ENCODE measurements around the gene SPSB2.
A peak's percentile ranks its signal among the peaks of the same experiment; 100 is the strongest.
"Not testable (repeated sequence)": the region's sequence is repeated elsewhere in the genome, so short reads cannot be mapped to it uniquely, and the experiment has no call there.

Gene SPSB2

GRCh38 chr12:6909421-6910145, 36.5 kb upstream of the SPSB2 start:
- peaks cover 11% of the 10 kb centered on the region for H3K4me1 Mint-ChIP-seq
- H3K4me3 Mint-ChIP-seq = no peak overlapping the region
- no peaks in the 10 kb centered on the region for H3K27me3 Mint-ChIP-seq
- DNase-seq (ENCODE audit: low spot score in 2 of 2) = no peak
- H3K9me3 Mint-ChIP-seq = no peaks in the 10 kb centered on the region
- no peak for ATAC-seq (ENCODE audit: low read depth)
- peaks cover 1% of the 10 kb centered on the region for H3K36me3 Mint-ChIP-seq
- no peak overlapping the region for H3K27ac Mint-ChIP-seq

- H3K4me3 Mint-ChIP-seq; H3K27ac Mint-ChIP-seq; DNase-seq (ENCODE audit: low spot score in 2 of 2); H3K36me3 Mint-ChIP-seq; H3K27me3 Mint-ChIP-seq; H3K9me3 Mint-ChIP-seq; ATAC-seq (ENCODE audit: low read depth): not testable (repeated sequence)
- peaks cover 11% of the 10 kb centered on the region for H3K4me1 Mint-ChIP-seq
Measured at GRCh38 chr12:6908141-6908540, 35.0 kb upstream of the SPSB2 start.

DNA sequence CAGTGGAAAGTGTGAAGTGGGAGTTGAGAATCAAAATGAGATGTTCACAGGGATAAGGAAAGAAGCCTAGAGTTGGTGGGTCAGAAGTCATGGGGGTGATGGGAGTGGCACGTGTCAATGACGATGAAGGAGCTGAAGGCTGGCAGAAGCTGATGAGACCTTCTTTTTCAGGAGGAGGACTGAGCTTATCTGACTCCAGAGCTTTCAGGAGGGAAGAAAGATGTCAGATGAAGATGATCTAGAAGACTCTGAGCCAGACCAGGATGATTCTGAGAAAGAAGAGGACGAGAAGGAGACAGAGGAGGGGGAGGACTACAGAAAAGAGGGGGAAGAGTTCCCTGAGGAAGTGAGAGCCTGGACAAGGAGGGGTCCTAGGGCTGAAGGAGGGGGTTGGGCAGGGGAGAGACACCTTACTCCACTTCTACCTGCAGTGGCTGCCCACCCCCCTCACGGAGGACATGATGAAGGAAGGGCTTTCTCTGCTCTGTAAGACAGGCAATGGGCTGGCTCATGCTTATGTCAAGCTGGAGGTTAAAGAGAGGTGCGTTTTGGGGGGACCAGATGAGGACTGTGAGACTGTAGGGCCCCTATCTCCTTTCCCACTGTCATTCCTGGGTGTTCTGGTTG, 32.4 kb upstream of the SPSB2 start:
- DNase-seq (ENCODE audit: low spot score in 2 of 2) (no peak), ATAC-seq (ENCODE audit: low read depth) (no peak)
- H3K9me3 Mint-ChIP-seq = no peaks in the 10 kb centered on the region
- no peaks in the 10 kb centered on the region for H3K27me3 Mint-ChIP-seq
- H3K4me1 Mint-ChIP-seq = peaks cover 5% of the 10 kb centered on the region
- peaks cover 1% of the 10 kb centered on the region for H3K36me3 Mint-ChIP-seq
- H3K27ac Mint-ChIP-seq = no peak overlapping the region
- no peak overlapping the region for H3K4me3 Mint-ChIP-seq

- H3K27ac Mint-ChIP-seq = no peak within 1 kb of the TSS
- peaks cover 1% of the 10 kb centered on the region for H3K36me3 Mint-ChIP-seq
Measured at GRCh38 chr12:6904280-6905276, 31.5 kb upstream of the SPSB2 start, which contains the start of gene LRRC23. TSS of gene LRRC23 (plus strand) at chr12:6904822. CDS start at chr12:6905634, 812 bp downstream.

DNA sequence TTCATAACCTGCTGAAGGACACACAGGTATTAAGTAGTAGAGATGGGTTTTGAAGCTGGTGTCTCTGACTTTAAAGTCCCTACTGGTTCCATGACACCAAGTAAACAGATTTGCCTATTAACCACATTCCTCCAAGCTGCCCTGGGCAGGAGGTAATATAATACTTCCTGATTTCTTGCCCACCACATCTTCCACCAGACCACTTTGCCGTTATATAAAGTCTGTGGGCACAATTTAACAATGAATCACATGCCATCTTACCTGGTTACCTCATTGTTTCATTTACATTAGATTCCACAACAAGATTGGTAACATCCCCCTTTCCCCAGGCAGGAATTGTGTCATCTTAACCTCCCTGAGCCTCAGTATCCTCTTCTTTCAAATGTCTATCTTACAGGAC, 30.6 kb upstream of the SPSB2 start:
- H3K9me3 Mint-ChIP-seq = no peaks in the 10 kb centered on the region
- ATAC-seq (ENCODE audit: low read depth) = no peak
- no peaks in the 10 kb centered on the region for H3K27me3 Mint-ChIP-seq
- H3K27ac Mint-ChIP-seq = no peak overlapping the region
- no peak for DNase-seq (ENCODE audit: low spot score in 2 of 2)
- no peak overlapping the region for H3K4me3 Mint-ChIP-seq
- peaks cover 9% of the 10 kb centered on the region for H3K4me1 Mint-ChIP-seq
- peaks cover 1% of the 10 kb centered on the region for H3K36me3 Mint-ChIP-seq

More at GRCh38 chr12:6904280-6905276, 31.5 kb upstream of the SPSB2 start, which contains the start of gene LRRC23:
- ATAC-seq (ENCODE audit: low read depth) (peak; percentile 95), DNase-seq (ENCODE audit: low spot score in 2 of 2) (peak; percentile 89 to 96)
- Mint-ChIP-seq H3K4me1 (peaks cover 6% of the 10 kb centered on the region), H3K4me3 (no peak within 1 kb of the TSS), H3K27me3 (no peaks in the 10 kb centered on the region), H3K9me3 (no peaks in the 10 kb centered on the region)

- Mint-ChIP-seq H3K27me3 (no peaks in the 10 kb centered on the region), H3K27ac (no peak overlapping the region), H3K4me1 (peaks cover 9% of the 10 kb centered on the region), H3K4me3 (no peak overlapping the region), H3K9me3 (no peaks in the 10 kb centered on the region), H3K36me3 (peaks cover 1% of the 10 kb centered on the region)
- no peak for DNase-seq (ENCODE audit: low spot score in 2 of 2)
- ATAC-seq (ENCODE audit: low read depth) = no peak
Measured at GRCh38 chr12:6902448-6902847, 29.3 kb upstream of the SPSB2 start.

GRCh38 chr12:6899837-6900519, 26.9 kb upstream of the SPSB2 start:
- H3K4me1 Mint-ChIP-seq = peaks cover 9% of the 10 kb centered on the region
- DNase-seq (ENCODE audit: low spot score in 2 of 2) (no peak), ATAC-seq (ENCODE audit: low read depth) (no peak)
- no peak overlapping the region for H3K27ac Mint-ChIP-seq
- H3K4me3 Mint-ChIP-seq = no peak overlapping the region
- no peaks in the 10 kb centered on the region for H3K27me3 Mint-ChIP-seq
- no peaks in the 10 kb centered on the region for H3K9me3 Mint-ChIP-seq
- H3K36me3 Mint-ChIP-seq = no peaks in the 10 kb centered on the region

DNA sequence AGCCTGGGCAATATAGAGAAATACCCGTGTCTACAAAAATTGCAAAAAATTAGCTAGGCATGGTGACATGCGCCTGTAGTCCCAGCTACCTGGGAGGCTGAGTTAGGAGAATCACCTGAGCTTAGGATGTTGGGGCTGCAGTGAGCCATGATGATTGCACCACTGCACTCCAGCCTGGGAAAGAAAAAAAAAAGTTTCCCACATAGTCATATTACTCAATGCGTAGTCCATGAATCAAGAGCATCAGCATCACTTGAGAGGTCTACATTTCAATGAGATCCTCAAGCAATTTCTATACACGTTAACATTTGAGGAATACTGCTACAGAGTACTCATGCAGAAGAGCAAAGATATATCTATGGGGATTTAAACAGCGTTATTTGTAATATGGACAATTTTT, 26.3 kb upstream of the SPSB2 start:
- no peak overlapping the region for H3K27ac Mint-ChIP-seq
- ATAC-seq (ENCODE audit: low read depth) (no peak), DNase-seq (ENCODE audit: low spot score in 2 of 2) (no peak)
- no peaks in the 10 kb centered on the region for H3K27me3 Mint-ChIP-seq
- no peaks in the 10 kb centered on the region for H3K9me3 Mint-ChIP-seq
- H3K4me1 Mint-ChIP-seq = peaks cover 9% of the 10 kb centered on the region
- no peak overlapping the region for H3K4me3 Mint-ChIP-seq
- H3K36me3 Mint-ChIP-seq = no peaks in the 10 kb centered on the region

DNA sequence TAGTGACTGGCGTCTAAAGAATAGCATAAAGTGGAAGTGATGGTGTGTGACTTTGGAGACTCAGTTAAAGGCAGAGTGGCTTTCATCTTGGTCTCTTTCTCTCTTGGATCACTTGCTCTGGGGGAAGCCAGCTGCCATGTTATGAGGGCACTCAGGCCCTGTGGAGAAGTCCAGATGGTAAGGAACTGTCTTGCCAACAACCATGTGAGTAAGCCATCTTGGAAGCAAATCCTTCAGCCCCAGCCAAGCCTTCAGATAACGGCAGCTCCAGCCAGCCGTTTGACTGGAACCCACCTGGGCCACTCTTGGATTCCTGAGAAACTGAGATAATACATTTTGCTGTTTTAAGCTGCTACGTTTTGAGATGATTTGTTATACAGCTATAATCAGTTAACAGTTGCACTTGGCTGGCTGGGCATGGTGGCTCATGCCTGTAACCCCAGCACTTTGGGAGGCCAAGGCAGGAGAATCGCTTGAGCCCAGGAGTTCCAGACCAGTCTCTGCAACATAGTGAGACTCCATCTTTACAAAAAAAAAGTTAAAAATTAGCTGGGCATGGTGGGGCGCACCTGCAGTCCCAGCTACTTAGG, 23.8 kb upstream of the SPSB2 start:
- no peaks in the 10 kb centered on the region for H3K36me3 Mint-ChIP-seq
- H3K4me3 Mint-ChIP-seq = no peak overlapping the region
- no peaks in the 10 kb centered on the region for H3K27me3 Mint-ChIP-seq
- no peak for ATAC-seq (ENCODE audit: low read depth)
- no peak for DNase-seq (ENCODE audit: low spot score in 2 of 2)
- H3K9me3 Mint-ChIP-seq = no peaks in the 10 kb centered on the region
- peaks cover 4% of the 10 kb centered on the region for H3K4me1 Mint-ChIP-seq
- H3K27ac Mint-ChIP-seq = no peak overlapping the region

GRCh38 chr12:6894321-6894720, 21.2 kb upstream of the SPSB2 start:
- ATAC-seq (ENCODE audit: low read depth) (no peak), DNase-seq (ENCODE audit: low spot score in 2 of 2) (no peak)
- no peaks in the 10 kb centered on the region for H3K36me3 Mint-ChIP-seq
- H3K27me3 Mint-ChIP-seq = no peaks in the 10 kb centered on the region
- H3K4me1 Mint-ChIP-seq = peaks cover 3% of the 10 kb centered on the region
- no peak overlapping the region for H3K4me3 Mint-ChIP-seq
- no peak overlapping the region for H3K27ac Mint-ChIP-seq
- no peaks in the 10 kb centered on the region for H3K9me3 Mint-ChIP-seq

GRCh38 chr12:6892683-6893082, 19.6 kb upstream of the SPSB2 start:
- not testable (repeated sequence) for H3K4me1 Mint-ChIP-seq; H3K9me3 Mint-ChIP-seq; H3K27me3 Mint-ChIP-seq; H3K36me3 Mint-ChIP-seq; DNase-seq (ENCODE audit: low spot score in 2 of 2); ATAC-seq (ENCODE audit: low read depth); H3K27ac Mint-ChIP-seq
- peak overlapping the region; percentile 24 for H3K4me3 Mint-ChIP-seq

DNA sequence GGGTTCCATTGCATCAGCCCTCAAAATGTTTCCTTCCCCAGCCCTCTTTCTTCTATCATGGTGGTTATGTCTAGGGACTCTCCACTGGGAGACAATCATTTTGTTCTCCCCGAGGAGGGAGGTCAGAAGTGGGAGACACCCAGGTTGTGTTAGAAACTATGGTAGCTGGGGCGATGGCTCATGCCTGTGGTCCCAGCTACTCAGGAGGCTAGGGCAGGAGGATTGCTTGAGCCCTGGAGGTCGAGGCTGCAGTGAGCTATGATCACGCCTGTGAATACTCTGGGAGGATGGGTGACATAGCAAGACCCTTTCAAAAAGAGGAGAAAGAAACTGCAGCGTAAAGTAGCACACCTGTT, 18.5 kb upstream of the SPSB2 start:
- peaks cover 2% of the 10 kb centered on the region for H3K4me1 Mint-ChIP-seq
- ATAC-seq (ENCODE audit: low read depth) = no peak
- no peaks in the 10 kb centered on the region for H3K9me3 Mint-ChIP-seq
- no peak for DNase-seq (ENCODE audit: low spot score in 2 of 2)
- peak overlapping the region; percentile 91 for H3K27ac Mint-ChIP-seq
- H3K36me3 Mint-ChIP-seq = no peaks in the 10 kb centered on the region
- H3K27me3 Mint-ChIP-seq = no peaks in the 10 kb centered on the region
- H3K4me3 Mint-ChIP-seq = peak overlapping the region; percentile 85

Measured in memory B cell (primary cell).